Parathyroid adenoma (tissue), 2 donors: ENCODE results near the gene GJB5.

Source experiments
- H2AFZ ChIP-seq: fragments of 300-600 bp; sonication (generic); one replicate; pipeline ENCODE4 v1.7.0; 2017; ENCODE audit warnings: antibody characterized with exemption, mild to moderate bottlenecking
- H3K27ac ChIP-seq: fragments of 300-600 bp; sonication (generic); one replicate; pipeline ENCODE4 v1.7.0; 2017
- H3K27me3 ChIP-seq: fragments of 300-600 bp; sonication (generic); one replicate; pipeline ENCODE4 v1.7.0; 2017; ENCODE audit warnings: low read length; ENCODE audit not compliant: control insufficient read depth, insufficient read depth
- H3K36me3 ChIP-seq: fragments of 300-600 bp; sonication (generic); one replicate; pipeline ENCODE4 v1.7.0; 2017; ENCODE audit warnings: low read length; ENCODE audit not compliant: control insufficient read depth, insufficient read depth
- H3K4me1 ChIP-seq: fragments of 300-600 bp; sonication (generic); one replicate; pipeline ENCODE4 v1.7.0; 2017; ENCODE audit warnings: control low read depth
- H3K4me2 ChIP-seq: fragments of 300-600 bp; sonication (generic); one replicate; pipeline ENCODE4 v1.7.0; 2017; ENCODE audit warnings: low read length
- H3K4me3 ChIP-seq: fragments of 300-600 bp; sonication (generic); one replicate; pipeline ENCODE4 v1.7.0; 2017; ENCODE audit warnings: low read depth, low read length
- H3K79me2 ChIP-seq: fragments of 300-600 bp; sonication (generic); one replicate; pipeline ENCODE4 v1.7.0; 2017; ENCODE audit warnings: control low read depth
- H3K9ac ChIP-seq: fragments of 300-600 bp; sonication (generic); one replicate; pipeline ENCODE4 v1.7.0; 2017; ENCODE audit warnings: mild to moderate bottlenecking
- H3K9me3 ChIP-seq: fragments of 300-600 bp; sonication (generic); one replicate; pipeline ENCODE4 v1.7.0; 2017; ENCODE audit warnings: low read length; ENCODE audit not compliant: control insufficient read depth
- CTCF ChIP-seq: fragments of 300-600 bp; sonication (generic); IDR thresholded peaks from one replicate; pipeline ENCODE4 v1.7.0; 2017; ENCODE audit warnings: antibody characterized with exemption, mild to moderate bottlenecking
- donor health status: primary hyperparathyroidism.

Gene GJB5

DNA sequence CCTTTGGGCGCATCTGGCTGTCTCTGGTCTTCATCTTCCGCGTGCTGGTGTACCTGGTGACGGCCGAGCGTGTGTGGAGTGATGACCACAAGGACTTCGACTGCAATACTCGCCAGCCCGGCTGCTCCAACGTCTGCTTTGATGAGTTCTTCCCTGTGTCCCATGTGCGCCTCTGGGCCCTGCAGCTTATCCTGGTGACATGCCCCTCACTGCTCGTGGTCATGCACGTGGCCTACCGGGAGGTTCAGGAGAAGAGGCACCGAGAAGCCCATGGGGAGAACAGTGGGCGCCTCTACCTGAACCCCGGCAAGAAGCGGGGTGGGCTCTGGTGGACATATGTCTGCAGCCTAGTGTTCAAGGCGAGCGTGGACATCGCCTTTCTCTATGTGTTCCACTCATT lies 2.5 kb downstream of the GJB5 start:
- no peaks in the 10 kb centered on the region for H3K36me3 ChIP-seq
- H3K4me2 ChIP-seq = no peak overlapping the region
- no peak overlapping the region for H3K9ac ChIP-seq
- TF ChIP-seq CTCF = no peak
- H3K4me3 ChIP-seq = no peak overlapping the region
- H3K27me3 ChIP-seq = no peaks in the 10 kb centered on the region
- H3K9me3 ChIP-seq = no peaks in the 10 kb centered on the region
- H3K4me1 ChIP-seq = no peaks in the 10 kb centered on the region
- H3K27ac ChIP-seq = no peak overlapping the region
- no peak overlapping the region for H2AFZ ChIP-seq
- no peaks in the 10 kb centered on the region for H3K79me2 ChIP-seq

DNA sequence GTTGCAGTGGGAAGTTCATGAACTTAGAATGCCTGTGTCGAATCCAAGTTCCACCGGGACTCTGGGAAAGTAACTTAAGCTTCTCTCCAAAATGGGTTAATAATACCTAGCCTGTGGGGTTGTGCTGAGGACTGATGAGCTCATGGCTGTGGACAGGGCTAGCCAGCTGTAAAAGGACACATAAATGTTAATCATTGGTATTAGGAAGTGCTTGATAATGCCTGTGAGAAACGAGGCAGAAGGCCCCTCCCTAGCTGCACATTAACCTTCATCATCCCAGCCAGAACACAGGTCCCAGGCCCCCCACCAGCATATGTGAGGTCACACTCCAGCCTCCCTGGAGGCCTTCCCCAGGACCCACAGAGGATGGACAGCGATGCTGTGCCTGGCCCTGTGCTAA lies 3.9 kb downstream of the GJB5 start:
- no peak overlapping the region for H3K27ac ChIP-seq
- no peak for TF ChIP-seq CTCF
- no peak overlapping the region for H2AFZ ChIP-seq
- H3K27me3 ChIP-seq = no peaks in the 10 kb centered on the region
- H3K4me2 ChIP-seq = no peak overlapping the region
- no peak overlapping the region for H3K4me3 ChIP-seq
- no peaks in the 10 kb centered on the region for H3K36me3 ChIP-seq
- no peaks in the 10 kb centered on the region for H3K79me2 ChIP-seq
- no peak overlapping the region for H3K9ac ChIP-seq
- no peaks in the 10 kb centered on the region for H3K9me3 ChIP-seq
- H3K4me1 ChIP-seq = no peaks in the 10 kb centered on the region

- H3K4me3 ChIP-seq = no peak within 1 kb of the TSS
- H3K79me2 ChIP-seq = no peaks in the 10 kb centered on the region
- no peaks in the 10 kb centered on the region for H3K36me3 ChIP-seq
- no peak within 1 kb of the TSS for H3K27ac ChIP-seq
- H3K4me2 ChIP-seq = no peak within 1 kb of the TSS
- H3K9me3 ChIP-seq = no peaks in the 10 kb centered on the region
- H3K9ac ChIP-seq = no peak within 1 kb of the TSS
- no peak for TF ChIP-seq CTCF
- no peaks in the 10 kb centered on the region for H3K27me3 ChIP-seq
- H3K4me1 ChIP-seq = no peaks in the 10 kb centered on the region
- no peak within 1 kb of the TSS for H2AFZ ChIP-seq
These were observed 4.9 kb downstream of the GJB5 start, which contains the start of gene GJB4 for GRCh38 chr1:34759503-34760357. TSS of gene GJB4 (plus strand) at chr1:34759740. CDS start at chr1:34761255, 1,515 bp downstream.

GRCh38 chr1:34761176-34761761 lies 6.4 kb downstream of the GJB5 start:
- Histone ChIP-seq H3K36me3 (no peaks in the 10 kb centered on the region), H3K27me3 (no peaks in the 10 kb centered on the region), H2AFZ (no peak overlapping the region), H3K79me2 (no peaks in the 10 kb centered on the region), H3K4me1 (no peaks in the 10 kb centered on the region), H3K9me3 (no peaks in the 10 kb centered on the region), H3K27ac (no peak overlapping the region), H3K4me2 (no peak overlapping the region), H3K9ac (no peak overlapping the region), H3K4me3 (no peak overlapping the region)
- no peak for TF ChIP-seq CTCF
